Fibroblast of the aortic adventitia (primary cell): ENCODE measurements around the gene SRRM5. TPM values are rescaled to one million over a fixed set of nuclear protein-coding genes. Genes with fewer than 3 reads are reported as not detected.

Experiments used
- DNase-seq: peaks from one replicate; pipeline ENCODE4 v3.0.0-alpha.2; 2010; ENCODE audit warnings: low read depth
- H3K4me3 ChIP-seq: 2 replicates; pipeline ENCODE4 v1.5.1; 2011; ENCODE audit warnings: low read depth, mild to moderate bottlenecking, control low read depth, low read length, moderate library complexity
- CTCF ChIP-seq: IDR thresholded peaks from 2 replicates; pipeline ENCODE4 v1.5.1; 2011; ENCODE audit warnings: mild to moderate bottlenecking, low read length, control low read depth, inconsistent platforms; ENCODE audit not compliant: insufficient read depth
- total RNA-seq: library from RNA; depleted of rRNA; stranded (reverse); fragments of >200 nt; gene quantifications from 2 replicates; pipeline ENCODE4 v1.2.3, GENCODE V29; 2012; ENCODE audit warnings: low replicate concordance

SRRM5 gene
- total RNA-seq, 1 donor, result 0.09 TPM

DNA sequence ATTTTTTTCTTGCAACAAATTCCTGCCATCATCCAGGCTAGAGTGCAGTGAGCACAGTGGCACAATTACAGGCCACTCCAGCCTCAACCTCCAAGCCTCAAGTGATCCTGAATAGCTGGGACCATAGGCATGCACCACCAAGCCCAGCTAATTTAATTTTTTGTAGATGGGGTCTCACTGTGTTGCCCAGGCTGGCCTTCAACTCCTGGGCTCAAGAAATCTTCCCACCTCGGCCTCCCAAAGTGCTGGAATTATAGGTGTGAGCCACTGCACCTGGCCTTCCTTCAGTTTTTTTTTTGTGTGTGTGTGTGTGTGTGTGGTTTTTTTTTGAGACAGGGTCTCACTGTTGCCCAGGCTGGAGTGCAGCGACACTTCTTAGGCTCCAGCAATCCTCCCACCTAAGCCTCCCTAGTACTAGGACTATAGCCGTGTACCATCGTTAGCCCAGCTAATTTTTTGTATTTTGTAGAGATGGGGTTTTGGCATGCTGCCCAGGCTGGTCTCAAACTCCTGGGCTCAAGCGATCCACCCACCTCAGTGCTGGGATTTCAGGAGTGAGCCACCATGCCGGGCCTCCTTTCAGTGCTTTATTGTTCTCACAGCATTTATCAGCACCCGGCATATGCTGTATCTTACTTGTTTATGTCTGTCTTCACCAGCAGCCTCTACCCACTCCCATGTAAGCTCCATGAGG is 5.9 kb upstream of the SRRM5 start:
- no peak for DNase-seq
- TF ChIP-seq CTCF, result no peak
- no peak overlapping the region for H3K4me3 ChIP-seq

DNA sequence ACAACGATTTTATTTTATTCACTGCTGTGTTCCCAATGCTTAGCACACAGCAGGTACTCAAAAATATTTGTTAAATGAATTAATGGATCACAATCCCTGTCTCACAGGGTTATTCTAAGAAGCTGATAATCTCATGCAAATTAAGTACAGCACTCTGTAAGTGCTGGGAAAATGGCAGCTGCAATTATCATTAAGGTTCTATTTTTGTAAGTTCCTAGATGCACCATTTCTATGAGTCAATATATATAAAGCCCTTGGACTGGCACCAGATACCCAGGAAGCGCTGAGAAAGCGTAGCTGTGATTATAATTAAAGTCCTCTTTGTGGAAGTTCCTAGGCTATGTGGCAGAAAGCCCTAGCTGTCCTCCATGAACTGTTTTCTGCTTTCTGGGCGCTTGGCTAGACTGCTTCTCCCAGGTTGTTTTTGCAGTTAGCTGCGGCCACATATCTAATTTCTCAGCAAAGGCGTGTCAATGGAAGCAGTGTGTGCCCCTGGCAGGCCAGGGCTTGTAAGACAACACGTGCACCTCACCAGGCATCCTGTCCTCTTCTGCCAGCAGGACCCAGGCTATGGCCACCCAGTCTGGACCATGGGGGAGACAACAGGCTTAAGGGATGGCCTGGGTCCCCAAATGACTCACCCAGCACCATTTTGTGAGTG is 5.2 kb upstream of the SRRM5 start:
- no peak overlapping the region for H3K4me3 ChIP-seq
- no peak for DNase-seq
- TF ChIP-seq CTCF, result no peak

DNA sequence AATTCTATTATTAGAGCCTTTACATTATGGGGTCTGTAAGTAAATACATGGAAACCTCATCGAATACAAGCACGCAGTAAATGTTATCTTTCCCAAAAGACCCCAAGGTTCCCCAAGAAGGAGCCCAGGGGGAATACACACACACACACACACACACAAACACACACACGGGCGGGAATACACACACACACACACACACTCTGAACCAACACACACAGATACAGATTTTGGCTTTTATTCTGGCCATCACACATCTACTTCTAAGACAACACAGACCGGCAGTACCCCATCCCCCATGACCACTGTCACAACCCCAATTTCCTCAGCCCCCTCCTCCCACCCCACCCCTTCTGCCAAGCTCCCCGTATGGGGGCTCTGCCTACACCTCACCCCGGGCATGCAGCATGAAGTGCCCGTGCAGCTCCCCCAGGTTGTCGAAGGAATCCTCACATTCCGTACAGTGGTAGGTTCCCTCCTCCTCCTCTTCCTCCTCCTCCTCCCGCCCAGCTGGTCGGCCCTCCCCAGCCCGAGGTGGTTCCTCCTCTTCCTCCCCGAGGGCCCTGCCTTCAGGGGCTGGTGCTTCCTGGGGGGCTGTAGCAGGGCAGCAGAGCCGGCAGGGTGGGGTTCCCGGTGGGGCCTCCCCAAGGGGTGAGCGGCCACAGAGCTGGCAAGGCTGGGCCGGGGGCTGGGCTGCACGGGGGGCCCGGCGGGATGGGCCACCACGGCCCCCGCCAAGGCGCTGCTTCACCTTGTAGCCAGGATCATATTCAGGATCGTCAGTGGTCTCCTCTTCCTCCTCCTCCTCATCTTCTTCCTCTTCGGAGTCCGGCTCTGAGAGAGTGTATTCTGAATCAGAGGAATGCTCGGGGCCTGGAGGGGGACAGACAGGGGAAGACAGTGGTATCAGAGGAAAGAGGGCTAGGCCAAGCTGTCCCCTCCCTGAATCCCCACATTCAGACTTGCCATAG is 4.4 kb upstream of the SRRM5 start:
- H3K4me3 ChIP-seq, result no peak overlapping the region
- no peak for TF ChIP-seq CTCF
- DNase-seq, result no peak

- no peak for TF ChIP-seq CTCF
- no peak overlapping the region for H3K4me3 ChIP-seq
- no peak for DNase-seq
These were observed 2.0 kb upstream of the SRRM5 start for GRCh38 chr19:43609872-43610271.

- no peak overlapping the region for H3K4me3 ChIP-seq
- TF ChIP-seq CTCF, result no peak
- no peak for DNase-seq
These were observed 1.4 kb upstream of the SRRM5 start for GRCh38 chr19:43610493-43610892.

- no peak for TF ChIP-seq CTCF
- no peak overlapping the region for H3K4me3 ChIP-seq
- no peak for DNase-seq
These were observed 486 bp downstream of the SRRM5 start for GRCh38 chr19:43612374-43612773.
